Smooth muscle cell (in vitro differentiated cells): ENCODE data around the gene LYSMD3. TPM values are rescaled to one million over a fixed set of nuclear protein-coding genes. Genes with fewer than 3 reads are reported as not detected.

Source experiments
- DNase-seq: peaks from one replicate; lab custom pipeline; 2025; ENCODE audit not compliant: unreplicated experiment; lab: John Stamatoyannopoulos, UW
- H2AFZ ChIP-seq: fragments of 200-600 bp; sonication (generic); 2 replicates; pipeline ENCODE4 v1.6.0; 2016; ENCODE audit warnings: antibody characterized with exemption, low read depth, mild to moderate bottlenecking
- H3F3A ChIP-seq: fragments of 200-600 bp; sonication (generic); 2 replicates; pipeline ENCODE4 v1.6.0; 2017; ENCODE audit warnings: antibody characterized with exemption, low read depth
- H3K27ac ChIP-seq: fragments of 200-600 bp; sonication (generic); 2 replicates; pipeline ENCODE4 v1.5.1; 2016; ENCODE audit warnings: low read depth, mild to moderate bottlenecking
- H3K27me3 ChIP-seq: fragments of 200-600 bp; sonication (generic); 2 replicates; pipeline ENCODE4 v1.6.1; 2016; ENCODE audit warnings: low read depth, mild to moderate bottlenecking
- H3K36me3 ChIP-seq: fragments of 200-600 bp; sonication (generic); 2 replicates; pipeline ENCODE4 v1.5.1; 2016; ENCODE audit warnings: low read depth
- H3K4me1 ChIP-seq: fragments of 200-600 bp; sonication (generic); 2 replicates; pipeline ENCODE4 v1.5.1; 2016; ENCODE audit warnings: low read depth
- H3K4me2 ChIP-seq: fragments of 200-600 bp; sonication (generic); 2 replicates; pipeline ENCODE4 v1.6.0; 2016; ENCODE audit warnings: mild to moderate bottlenecking
- H3K4me3 ChIP-seq: fragments of 200-600 bp; sonication (generic); 2 replicates; pipeline ENCODE4 v1.5.1; 2016; ENCODE audit warnings: mild to moderate bottlenecking
- H3K79me2 ChIP-seq: fragments of 200-600 bp; sonication (generic); 2 replicates; pipeline ENCODE4 v1.6.0; 2016; ENCODE audit warnings: low read depth, mild to moderate bottlenecking
- H3K9ac ChIP-seq: fragments of 200-600 bp; sonication (generic); 2 replicates; pipeline ENCODE4 v1.6.0; 2016; ENCODE audit warnings: low read depth
- H3K9me3 ChIP-seq: fragments of 200-600 bp; sonication (generic); replicated peaks from 2 replicates; pipeline ENCODE4 v1.5.1; 2016; ENCODE audit warnings: low read depth
- H4K20me1 ChIP-seq: fragments of 200-600 bp; sonication (generic); 2 replicates; pipeline ENCODE4 v1.6.0; 2016; ENCODE audit warnings: low read depth
- WGBS: methylation state at CpG from one replicate; pipeline ENCODE4 v1.1.7; 2016; ENCODE audit warnings: low lambda C conversion rate; 5-methylcytosine and 5-hydroxymethylcytosine counted together
- polyA plus RNA-seq: library from polyadenylated mRNA; unstranded; fragments of >200 nt; fragmentation: Nextera tagmentation; extraction: Ambion mirVana; gene quantifications from 2 replicates; pipeline ENCODE4 v1.2.1, GENCODE V29; 2016
- total RNA-seq: library from RNA; depleted of rRNA; stranded (reverse); fragments of >200 nt; gene quantifications from 2 replicates; pipeline ENCODE4 v1.2.3, GENCODE V29; 2014
- TF ChIP-seq, protein P1 (sequence below): fragments of 200-600 bp; sonication (generic); IDR thresholded peaks from 2 replicates; pipeline ENCODE4 v1.5.1; 2017; ENCODE audit warnings: borderline replicate concordance, mild to moderate bottlenecking, antibody characterized with exemption; ENCODE audit not compliant: insufficient read depth, poor library complexity, severe bottlenecking

LYSMD3 gene
- total and polyA plus RNA-seq, 2 experiments from 2014 or later: 14.3 to 52.5 TPM

- no peaks in the 10 kb centered on the region for H3K9me3 ChIP-seq
- no peaks in the 10 kb centered on the region for H4K20me1 ChIP-seq
- no peak overlapping the region for H2AFZ ChIP-seq
- H3K36me3 ChIP-seq: no peaks in the 10 kb centered on the region
- no peaks in the 10 kb centered on the region for H3K27me3 ChIP-seq
- TF ChIP-seq, protein P1, sequence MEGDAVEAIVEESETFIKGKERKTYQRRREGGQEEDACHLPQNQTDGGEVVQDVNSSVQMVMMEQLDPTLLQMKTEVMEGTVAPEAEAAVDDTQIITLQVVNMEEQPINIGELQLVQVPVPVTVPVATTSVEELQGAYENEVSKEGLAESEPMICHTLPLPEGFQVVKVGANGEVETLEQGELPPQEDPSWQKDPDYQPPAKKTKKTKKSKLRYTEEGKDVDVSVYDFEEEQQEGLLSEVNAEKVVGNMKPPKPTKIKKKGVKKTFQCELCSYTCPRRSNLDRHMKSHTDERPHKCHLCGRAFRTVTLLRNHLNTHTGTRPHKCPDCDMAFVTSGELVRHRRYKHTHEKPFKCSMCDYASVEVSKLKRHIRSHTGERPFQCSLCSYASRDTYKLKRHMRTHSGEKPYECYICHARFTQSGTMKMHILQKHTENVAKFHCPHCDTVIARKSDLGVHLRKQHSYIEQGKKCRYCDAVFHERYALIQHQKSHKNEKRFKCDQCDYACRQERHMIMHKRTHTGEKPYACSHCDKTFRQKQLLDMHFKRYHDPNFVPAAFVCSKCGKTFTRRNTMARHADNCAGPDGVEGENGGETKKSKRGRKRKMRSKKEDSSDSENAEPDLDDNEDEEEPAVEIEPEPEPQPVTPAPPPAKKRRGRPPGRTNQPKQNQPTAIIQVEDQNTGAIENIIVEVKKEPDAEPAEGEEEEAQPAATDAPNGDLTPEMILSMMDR: no peak
- no peak overlapping the region for H3K27ac ChIP-seq
- no peak overlapping the region for H3K4me2 ChIP-seq
- WGBS: 100% methylated on average over 1 of the region's 1 CpG
- H3F3A ChIP-seq: no peaks in the 10 kb centered on the region
- no peak for DNase-seq
- no peaks in the 10 kb centered on the region for H3K79me2 ChIP-seq
- peaks cover 7% of the 10 kb centered on the region for H3K4me1 ChIP-seq
- H3K9ac ChIP-seq: no peak overlapping the region
- H3K4me3 ChIP-seq: no peak overlapping the region
Observed at GRCh38 chr5:90480699-90481098, 48.7 kb downstream of the LYSMD3 start.

- DNase-seq: no peak
- H4K20me1 ChIP-seq: no peaks in the 10 kb centered on the region
Observed at GRCh38 chr5:90479611-90480385, 49.6 kb downstream of the LYSMD3 start.

GRCh38 chr5:90477621-90478215 lies 51.7 kb downstream of the LYSMD3 start:
- H3K36me3 ChIP-seq: no peaks in the 10 kb centered on the region
- WGBS: 83% methylated on average over 8 of the region's 8 CpGs
- H4K20me1 ChIP-seq: no peaks in the 10 kb centered on the region
- no peaks in the 10 kb centered on the region for H3F3A ChIP-seq
- no peak for DNase-seq
- no peak overlapping the region for H3K4me3 ChIP-seq
- TF ChIP-seq, protein P1: no peak
- H2AFZ ChIP-seq: no peak overlapping the region
- no peaks in the 10 kb centered on the region for H3K27me3 ChIP-seq
- H3K4me2 ChIP-seq: no peak overlapping the region
- no peak overlapping the region for H3K27ac ChIP-seq
- peaks cover 23% of the 10 kb centered on the region for H3K4me1 ChIP-seq
- H3K9ac ChIP-seq: no peak overlapping the region
- H3K9me3 ChIP-seq: no peaks in the 10 kb centered on the region
- H3K79me2 ChIP-seq: no peaks in the 10 kb centered on the region

More at GRCh38 chr5:90479611-90480385, 49.6 kb downstream of the LYSMD3 start:
- TF ChIP-seq, protein P1: no peak
- Histone ChIP-seq H3K36me3 (no peaks in the 10 kb centered on the region), H3K9ac (no peak overlapping the region), H3K27ac (no peak overlapping the region), H3K27me3 (no peaks in the 10 kb centered on the region), H3K9me3 (no peaks in the 10 kb centered on the region), H3K4me1 (peaks cover 16% of the 10 kb centered on the region), H3K79me2 (no peaks in the 10 kb centered on the region), H3F3A (no peaks in the 10 kb centered on the region), H2AFZ (no peak overlapping the region), H3K4me2 (no peak overlapping the region), H3K4me3 (no peak overlapping the region)
